K562 (cell line): ENCODE measurements around the gene CUEDC2. TPM values are rescaled to one million over a fixed set of nuclear protein-coding genes. Genes with fewer than 3 reads are reported as not detected.

ENCODE experiments used
- ARID3B ChIP-seq: fragments of 250-450 bp; sonication (Bioruptor Pico); IDR thresholded peaks from 2 replicates; pipeline ENCODE4 v1.4.0; 2020; ENCODE audit warnings: borderline replicate concordance
- ELK3 ChIP-seq: fragments of 450-650 bp; formaldehyde crosslinking; IDR thresholded peaks from 2 replicates; pipeline ENCODE4 v1.4.0; 2020; ENCODE audit warnings: mild to moderate bottlenecking
- GTF2E2 ChIP-seq: fragments of 200-800 bp; sonication (Bioruptor generic); IDR thresholded peaks from 2 replicates; pipeline ENCODE4 v1.6.1; 2016; ENCODE audit warnings: missing genetic modification characterization, missing compliant biosample characterization
- HBP1 ChIP-seq: fragments of 450-650 bp; formaldehyde crosslinking; IDR thresholded peaks from 2 replicates; pipeline ENCODE4 v1.4.0; 2022; ENCODE audit warnings: missing genetic modification characterization
- HDAC8 ChIP-seq: fragments of 450-650 bp; IDR thresholded peaks from 2 replicates; pipeline ENCODE4 v1.6.1; 2016; ENCODE audit warnings: mild to moderate bottlenecking, missing genetic modification characterization, moderate library complexity, missing compliant biosample characterization
- HOXB6 ChIP-seq: fragments of 250-450 bp; sonication (Bioruptor Pico); IDR thresholded peaks from 2 replicates; pipeline ENCODE4 v1.5.1; 2022; ENCODE audit warnings: mild to moderate bottlenecking, borderline replicate concordance
- IRF9 ChIP-seq: fragments of 450-650 bp; IDR thresholded peaks from 2 replicates; pipeline ENCODE4 v1.6.1; 2016; ENCODE audit warnings: missing biosample characterization, missing genetic modification characterization
- MTF1 ChIP-seq: fragments of 250-450 bp; sonication (Bioruptor Pico); IDR thresholded peaks from 2 replicates; pipeline ENCODE4 v1.9.0; 2021; ENCODE audit warnings: moderate library complexity, mild to moderate bottlenecking, inconsistent platforms, borderline replicate concordance
- SMAD4 ChIP-seq: fragments of 250-450 bp; sonication (Bioruptor Pico); conservative IDR thresholded peaks from 2 replicates; pipeline ENCODE4 v1.8.0; 2021; ENCODE audit warnings: inconsistent platforms, mild to moderate bottlenecking, moderate library complexity
- SRF ChIP-seq, 2 experiments: fragments of 250-450, 450-650 bp in 1 of 2; sonication (Bioruptor Pico) in 1 of 2; sonication (generic) in 1 of 2; formaldehyde crosslinking; IDR thresholded peaks; 2 replicates each; pipeline versions ENCODE4 v1.5.0 to v1.5.1; 2020 to 2022; ENCODE audit warnings: mild to moderate bottlenecking in 1 of 2, missing genetic modification reagents in 1 of 2
- TAF7 ChIP-seq: fragments of 450-650 bp; IDR thresholded peaks from 2 replicates; pipeline ENCODE4 v1.6.1; 2016; ENCODE audit warnings: missing genetic modification characterization, missing compliant biosample characterization
- ZBTB12 ChIP-seq: fragments of 250-450 bp; sonication (Bioruptor Pico); IDR thresholded peaks from 2 replicates; pipeline ENCODE4 v1.4.0; 2020
- ZBTB17 ChIP-seq: fragments of 450-650 bp; formaldehyde crosslinking; IDR thresholded peaks from 2 replicates; pipeline ENCODE4 v1.4.0; 2020; ENCODE audit warnings: mild to moderate bottlenecking
- ZFP1 ChIP-seq: fragments of 450-650 bp; formaldehyde crosslinking; IDR thresholded peaks from 2 replicates; pipeline ENCODE4 v1.4.0; 2020; ENCODE audit warnings: mild to moderate bottlenecking, mixed read lengths
- ZNF175 ChIP-seq: fragments of 200-800 bp; sonication (Bioruptor generic); IDR thresholded peaks from 2 replicates; pipeline ENCODE4 v1.6.1; 2016; ENCODE audit warnings: low read depth, mild to moderate bottlenecking, missing genetic modification characterization, missing compliant biosample characterization
- ZNF212 ChIP-seq: fragments of 450-650 bp; formaldehyde crosslinking; IDR thresholded peaks from 2 replicates; pipeline ENCODE4 v1.4.0; 2020; ENCODE audit warnings: mild to moderate bottlenecking
- ZNF41 ChIP-seq: fragments of 250-450 bp; sonication (Bioruptor Pico); conservative IDR thresholded peaks from 2 replicates; pipeline ENCODE4 v1.4.0; 2020; ENCODE audit warnings: mild to moderate bottlenecking
- ZNF75A ChIP-seq: fragments of 450-650 bp; formaldehyde crosslinking; IDR thresholded peaks from 2 replicates; pipeline ENCODE4 v1.4.0; 2020; ENCODE audit warnings: mild to moderate bottlenecking
- ZNF79 ChIP-seq: fragments of 250-450 bp; sonication (Bioruptor Pico); IDR thresholded peaks from 2 replicates; pipeline ENCODE4 v1.4.0; 2020; ENCODE audit warnings: low read depth, mild to moderate bottlenecking, moderate library complexity
- polyA plus RNA-seq, 8 experiments: library from polyadenylated mRNA; depleted of rRNA in 4 of 8; stranded (reverse) in 5 of 8; unstranded in 3 of 8; fragments of >200 nt; fragmentation: Nextera tagmentation in 2 of 8; fragmentation: Illumina TruSeq in 1 of 8; extraction: Ambion mirVana in 2 of 8; extraction: Trizol in 1 of 8; gene quantifications; 2 replicates each; pipeline versions ENCODE4 v1.2.1 to v1.2.3, GENCODE V29; 2011 to 2014; ENCODE audit warnings: inconsistent platforms in 1 of 8, missing spikeins in 1 of 8
- total RNA-seq, 7 experiments: library from RNA; depleted of rRNA in 6 of 7; stranded (reverse); fragments of >200 nt in 6 of 7; fragmentation: Illumina TruSeq in 2 of 7; extraction: Trizol in 2 of 7; gene quantifications; 2 replicates each; pipeline versions ENCODE4 v1.2.1 to v1.2.3, GENCODE V29; 2011 to 2021; ENCODE audit warnings: low replicate concordance in 1 of 7

Gene CUEDC2
- total and polyA plus RNA-seq, 9 of the 15 experiments (the other 6 are each of a cell fraction or from before 2014, with no cell fraction given) = 8.5 to 48.9 (median 27.4) TPM

GRCh38 chr10:102454662-102455487, 22.5 kb upstream of the CUEDC2 start (continued):
- TF ChIP-seq HOXB6 (CRISPR knock-in tag) (0 out of 2 replicates have a peak, but pooled peaks have one; percentile 32), ZNF79 (peak; percentile 85), MTF1 (CRISPR knock-in tag) (peak; percentile 87; the same call in 1 of the 2 replicates), TAF7 (tag) (peak; percentile 67; the same call in 1 of the 2 replicates), ZNF75A (CRISPR knock-in tag) (0 out of 2 replicates have a peak, but pooled peaks have one; percentile 44), ZBTB12 (CRISPR knock-in tag) (peak; percentile 79; the same call in 1 of the 2 replicates), HBP1 (CRISPR knock-in tag) (peak; percentile 96), ARID3B (peak; percentile 70; the same call in 1 of the 2 replicates), ZNF175 (CRISPR knock-in tag) (peak; percentile 88), ZNF212 (CRISPR knock-in tag) (0 out of 2 replicates have a peak, but pooled peaks have one; percentile 49), SRF (CRISPR knock-in tag; IDR thresholded peaks at IDR 0.05) (peak in 1 of 2 experiments; percentile 69; a peak in 1 of 4 replicates), IRF9 (peak; percentile 90), GTF2E2 (tag) (0 out of 2 replicates have a peak, but pooled peaks have one; percentile 20), ZFP1 (CRISPR knock-in tag) (peak; percentile 58), ZBTB17 (CRISPR knock-in tag) (peak; percentile 88), SMAD4 (CRISPR knock-in tag) (peak; percentile 98), ELK3 (CRISPR knock-in tag) (peak; percentile 77; the same call in 1 of the 2 replicates), ZNF41 (CRISPR knock-in tag) (peak; percentile 79), HDAC8 (tag) (peak; percentile 97)
